HG02763 (cell line): ENCODE results near the gene CST9L.

ENCODE experiments used
- ATAC-seq: cut with Tn5 transposase; IDR thresholded peaks from one replicate; pipeline ENCODE4 v1.9.1; 2021; ENCODE audit warnings: mild to moderate bottlenecking, moderate library complexity; ENCODE audit not compliant: unreplicated experiment

The CST9L gene, protein sequence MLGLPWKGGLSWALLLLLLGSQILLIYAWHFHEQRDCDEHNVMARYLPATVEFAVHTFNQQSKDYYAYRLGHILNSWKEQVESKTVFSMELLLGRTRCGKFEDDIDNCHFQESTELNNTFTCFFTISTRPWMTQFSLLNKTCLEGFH

DNA sequence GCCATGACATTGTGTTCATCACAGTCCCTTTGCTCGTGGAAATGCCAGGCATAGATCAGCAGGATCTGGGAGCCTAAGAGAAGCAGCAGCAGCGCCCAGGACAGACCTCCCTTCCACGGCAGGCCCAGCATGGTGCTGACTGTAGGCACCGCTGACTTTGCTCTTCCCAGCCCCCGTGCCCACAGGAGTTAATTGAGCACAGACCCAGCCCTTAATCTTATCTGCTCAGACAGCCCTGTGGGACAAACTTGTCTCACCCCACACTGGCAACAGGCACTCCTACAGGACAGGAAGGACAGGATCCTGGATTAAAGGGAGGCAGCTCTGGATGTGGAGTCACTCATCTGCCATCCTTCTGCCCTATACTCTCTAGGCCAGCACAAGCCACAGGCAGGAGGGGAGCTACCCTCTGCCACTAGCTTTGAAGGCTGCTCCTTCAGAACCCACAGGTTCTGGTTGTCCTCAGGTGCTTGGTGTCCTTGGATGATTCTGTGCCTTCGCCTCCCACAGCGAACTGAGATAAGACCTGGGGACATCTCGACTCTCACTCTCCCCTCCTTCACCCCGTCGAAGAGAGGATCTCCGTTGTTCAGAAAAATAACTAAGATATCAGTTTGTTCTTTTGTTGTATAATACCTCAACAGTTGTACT lies at the start of gene CST9L:
Gene CST9L, minus strand, starts transcription at position 165 of the 651 bp plus-strand sequence. Its CDS starts 34 bp downstream, at position 131.
- no peak for ATAC-seq

DNA sequence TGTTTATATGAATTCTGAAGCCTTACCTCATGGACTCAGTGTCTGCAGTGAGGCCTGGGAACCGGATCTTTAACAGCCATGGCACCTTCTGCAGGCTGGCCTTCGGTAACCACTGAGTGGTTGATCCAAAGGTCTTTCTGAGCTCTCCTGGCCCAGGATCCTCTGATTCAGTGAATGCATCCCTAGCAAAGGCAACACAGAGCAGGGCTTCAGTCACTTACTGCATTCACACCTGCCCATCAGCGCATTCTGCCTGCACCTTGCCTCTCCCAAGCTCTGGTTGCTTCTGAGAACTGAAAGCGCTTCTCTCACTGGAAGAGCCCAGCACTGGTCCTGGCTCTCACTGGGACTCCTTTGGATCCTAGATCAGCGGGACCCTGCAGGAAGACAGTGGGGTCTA lies 45.9 kb upstream of the CST9L start:
- no peak for ATAC-seq

DNA sequence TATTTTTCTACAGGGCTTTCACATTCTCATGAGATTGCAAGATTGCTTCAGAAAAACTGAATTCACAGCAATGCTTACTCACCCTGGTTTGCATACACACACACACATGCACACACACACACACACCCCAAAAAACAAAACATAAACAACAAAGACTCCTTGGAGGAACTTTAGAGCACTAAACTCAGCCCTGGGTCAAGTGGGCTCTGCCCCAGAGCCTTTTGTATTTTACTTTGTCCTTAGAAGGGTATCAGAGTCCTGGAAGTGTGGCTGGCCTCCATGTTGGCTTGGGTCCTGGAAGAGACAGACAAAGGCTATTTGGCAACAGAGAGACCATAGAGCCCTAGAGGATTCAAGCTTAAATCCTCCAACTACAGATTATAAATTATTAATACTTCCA lies 45.4 kb upstream of the CST9L start:
- ATAC-seq = no peak

DNA sequence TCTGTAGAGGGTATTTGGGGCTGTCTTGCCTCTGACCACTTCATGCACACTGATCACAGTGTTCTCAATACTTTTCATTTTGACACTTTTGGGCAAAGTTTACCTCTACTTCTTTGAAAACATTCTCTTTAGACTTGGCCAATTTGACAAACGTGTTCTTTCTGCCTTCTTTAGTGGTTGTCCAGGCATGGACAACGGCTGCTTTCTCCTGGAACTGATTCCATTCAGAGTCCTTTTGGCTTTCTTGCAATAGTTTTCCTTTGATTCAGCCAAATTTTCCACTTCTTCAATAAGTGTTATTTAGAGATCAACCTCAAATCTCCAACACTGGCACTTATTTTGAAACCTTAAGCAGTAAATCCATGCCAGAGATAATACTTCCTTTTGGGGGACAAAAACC lies 44.1 kb upstream of the CST9L start:
- no peak for ATAC-seq

DNA sequence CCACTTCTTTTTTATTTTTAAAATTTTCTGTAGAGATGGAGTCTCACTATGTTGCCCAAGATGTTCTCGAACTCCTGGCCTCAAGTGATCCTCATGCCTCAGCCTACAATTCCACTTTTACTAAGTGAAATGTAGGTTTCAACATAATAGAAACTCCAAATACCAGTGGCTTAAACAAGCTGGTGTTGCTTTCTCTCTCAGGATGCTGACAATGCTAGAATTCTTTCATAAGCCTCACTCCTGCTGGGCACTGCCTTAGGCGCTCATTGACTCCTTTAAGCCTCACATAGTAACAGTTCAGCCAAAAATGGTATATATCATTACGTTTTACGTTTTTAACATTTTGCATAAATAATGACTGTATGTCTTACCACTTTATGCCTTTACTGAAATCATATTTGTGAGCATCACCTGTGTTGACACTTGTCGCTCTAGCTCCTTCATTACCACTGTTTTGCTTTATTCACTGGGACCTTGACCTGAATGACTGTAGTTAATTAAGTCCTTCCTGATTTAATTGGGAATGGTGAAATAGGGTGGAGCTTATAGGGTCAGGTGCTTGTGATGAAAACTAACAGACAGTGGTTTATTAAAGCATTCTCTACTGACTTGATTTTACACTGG lies 41.3 kb upstream of the CST9L start:
- no peak for ATAC-seq

DNA sequence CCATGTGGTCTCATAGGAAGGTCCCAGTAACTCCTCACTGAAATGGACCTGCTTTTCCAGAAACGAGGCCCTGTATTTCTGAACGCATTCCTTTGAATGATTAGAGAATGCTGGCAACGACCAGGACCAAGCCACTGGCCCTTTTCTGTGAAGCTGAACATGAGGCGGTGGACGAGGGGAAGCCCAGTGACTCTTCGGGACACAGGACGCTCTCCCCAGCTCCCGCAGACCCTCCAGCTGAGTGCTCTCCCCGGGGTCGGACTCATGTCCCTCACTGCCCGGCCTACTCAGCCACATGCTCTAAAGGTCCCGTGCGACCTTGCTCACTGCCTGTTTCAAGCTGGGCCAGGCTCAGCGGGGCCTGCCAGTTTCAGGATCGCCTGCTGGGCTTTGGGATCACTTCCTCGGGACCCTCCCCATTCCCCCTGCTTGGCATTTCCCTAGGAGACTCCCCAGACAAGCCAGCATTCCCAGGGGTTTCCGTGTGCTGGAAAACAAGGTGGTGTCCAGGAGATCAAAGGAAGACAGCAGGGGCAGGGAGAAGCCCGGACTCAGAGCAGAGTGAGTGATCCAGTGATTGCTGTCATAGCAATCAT lies 40.1 kb upstream of the CST9L start:
- no peak for ATAC-seq

DNA sequence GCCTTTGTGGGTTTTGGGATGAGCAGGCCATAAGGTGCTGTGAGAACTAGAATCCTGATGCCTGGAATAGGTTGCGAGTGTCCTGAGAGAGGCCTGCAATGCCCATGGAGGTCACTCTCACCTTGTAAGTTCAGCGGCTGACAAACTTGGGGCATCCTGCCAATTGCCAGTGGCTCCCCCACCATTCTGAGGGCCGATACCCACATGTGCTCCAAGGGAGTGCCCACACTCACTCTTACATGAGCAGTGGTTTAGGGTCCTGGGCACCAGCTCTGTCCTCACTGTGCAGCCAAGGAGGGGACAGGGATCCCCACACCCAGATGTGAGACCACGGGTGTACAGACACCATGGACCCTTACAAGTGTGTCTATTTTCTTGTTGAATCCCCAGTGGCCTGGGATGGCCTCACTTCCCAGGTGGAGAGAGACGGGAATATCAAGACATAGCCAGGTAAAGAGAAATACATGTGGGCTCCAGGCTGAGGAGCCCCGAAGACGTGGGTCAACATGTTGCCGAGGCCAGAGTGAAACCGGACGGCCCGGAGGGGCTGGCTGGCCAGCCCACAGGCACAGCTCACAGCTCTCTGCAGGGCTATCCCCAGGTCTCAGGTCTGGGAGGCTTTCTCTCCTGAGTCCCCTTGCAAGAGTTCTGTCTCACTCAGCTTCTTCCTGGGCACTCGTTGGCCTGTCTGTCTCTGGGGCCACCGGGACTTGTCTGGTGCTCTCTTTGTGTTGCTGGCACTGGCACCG lies 39.4 kb upstream of the CST9L start:
- ATAC-seq = no peak

DNA sequence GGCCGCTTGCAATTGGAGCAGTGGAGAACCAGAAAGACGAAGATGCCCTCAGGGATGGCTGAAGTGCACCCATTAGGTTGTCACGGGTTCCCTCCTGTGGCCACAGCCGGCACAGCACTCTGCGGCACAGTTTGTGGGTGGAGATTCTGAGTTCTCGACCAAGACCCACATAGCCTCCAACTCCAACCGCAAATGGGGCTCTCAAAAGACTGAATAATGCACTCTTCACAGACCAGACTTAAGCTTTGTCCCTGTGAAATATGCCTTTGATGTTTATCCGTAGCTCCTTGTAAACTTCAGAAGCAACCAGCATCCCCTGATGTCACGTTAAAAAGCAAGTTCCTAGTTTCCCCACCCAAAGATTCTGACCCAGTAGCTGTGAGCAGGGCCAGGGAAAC lies 38.4 kb upstream of the CST9L start:
- peak; percentile 88 for ATAC-seq

DNA sequence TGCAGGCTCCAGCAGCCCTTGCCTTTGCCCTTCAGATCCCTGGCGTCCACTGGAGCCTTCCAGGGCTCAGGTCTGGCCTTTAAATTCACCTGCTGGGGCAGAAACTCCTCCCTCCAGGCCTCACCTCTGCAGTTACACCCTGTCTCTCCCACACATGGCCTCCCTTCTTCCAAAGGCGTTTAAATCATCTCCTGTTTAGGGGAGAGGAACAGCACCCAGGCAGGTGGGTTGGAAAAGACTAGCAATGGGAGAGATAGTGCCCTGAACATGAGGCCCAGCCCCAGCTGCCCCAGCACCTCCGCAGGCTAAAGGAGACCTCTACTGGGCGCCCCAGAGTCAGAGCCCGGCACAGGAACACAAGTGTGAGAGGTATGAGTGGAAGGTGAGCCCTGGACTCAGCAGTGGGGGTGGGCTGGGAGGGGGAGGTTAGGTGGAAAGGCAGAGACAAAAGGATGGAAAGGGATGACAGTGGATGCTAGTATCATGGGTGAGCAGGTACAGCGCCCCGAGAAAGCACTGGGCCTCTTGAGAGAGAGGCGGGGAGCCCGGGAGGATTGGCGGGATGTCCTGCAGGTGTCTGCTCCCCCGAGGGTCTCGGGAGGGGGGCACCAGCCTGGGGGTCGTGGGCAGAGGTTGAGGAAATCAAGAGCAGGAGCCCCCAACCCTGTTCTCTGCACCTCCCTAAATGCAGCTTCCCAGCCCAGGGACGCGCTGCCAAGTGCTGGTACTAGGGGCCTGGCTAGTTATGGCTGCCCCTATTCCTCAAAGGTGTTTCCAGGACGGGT lies 37.8 kb upstream of the CST9L start, which contains the start of gene CST9:
Gene CST9, minus strand, starts transcription at position 51 of the 785 bp plus-strand sequence. CDS start 53 bp downstream, outside the sequence.
- no peak for ATAC-seq

DNA sequence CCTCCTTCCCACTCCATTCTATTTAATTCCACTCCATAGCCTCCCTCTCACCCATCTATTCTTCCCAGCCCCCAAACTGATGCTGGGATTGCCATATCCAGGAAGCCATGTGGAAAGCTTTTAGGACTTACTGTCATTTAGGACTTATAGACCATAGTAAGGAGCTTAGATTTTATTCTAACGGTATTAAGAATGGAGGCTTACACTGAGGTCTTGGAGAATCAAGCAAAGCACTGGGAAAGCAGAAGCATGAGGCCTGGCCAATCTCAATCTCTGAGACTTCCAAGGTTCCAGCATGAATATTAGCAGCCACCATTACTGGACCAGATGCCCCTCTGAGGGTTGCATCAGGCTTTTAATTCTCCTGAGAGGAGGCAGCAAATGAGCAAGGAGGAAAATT lies 36.0 kb upstream of the CST9L start:
- ATAC-seq = no peak

DNA sequence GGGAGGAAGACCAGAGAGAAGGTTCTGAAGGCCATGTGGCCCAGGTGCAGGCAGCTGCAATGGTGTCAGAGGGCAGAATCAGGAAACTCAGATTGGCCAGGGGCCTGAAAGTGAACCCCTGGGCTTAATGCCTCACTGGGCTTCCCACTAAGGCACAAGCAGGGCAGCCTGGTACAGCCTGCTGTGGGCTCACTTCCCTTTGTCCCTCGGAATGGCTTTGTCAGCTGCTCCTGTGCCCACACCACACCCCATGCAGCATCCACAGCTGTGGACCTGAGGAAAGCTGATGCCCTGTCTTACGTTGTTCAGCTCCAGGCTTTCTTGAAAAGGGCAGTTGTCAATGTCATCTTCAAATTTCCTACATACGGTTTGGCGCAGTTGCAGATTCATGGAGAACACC lies 35.0 kb upstream of the CST9L start:
- ATAC-seq = no peak

DNA sequence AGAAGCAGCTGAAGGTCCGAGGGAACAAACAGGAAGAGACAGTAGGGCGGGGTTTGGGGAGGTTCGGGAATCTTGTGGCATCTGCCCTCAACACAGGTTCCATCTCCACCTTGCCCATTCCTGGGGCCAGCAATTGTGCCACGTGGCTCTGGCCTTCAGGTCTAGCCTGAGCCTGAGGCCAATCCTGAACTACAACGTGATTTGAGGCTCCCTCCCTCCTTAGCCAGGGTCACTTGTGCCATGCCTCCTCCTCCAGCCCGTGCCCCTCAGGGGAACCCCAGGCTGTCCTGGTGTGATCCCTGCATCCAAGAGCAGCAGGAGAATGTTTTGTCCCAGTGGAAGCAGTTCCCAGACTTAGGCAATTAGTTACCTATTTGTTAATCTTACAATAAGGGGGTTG lies 34.4 kb upstream of the CST9L start:
- no peak for ATAC-seq

DNA sequence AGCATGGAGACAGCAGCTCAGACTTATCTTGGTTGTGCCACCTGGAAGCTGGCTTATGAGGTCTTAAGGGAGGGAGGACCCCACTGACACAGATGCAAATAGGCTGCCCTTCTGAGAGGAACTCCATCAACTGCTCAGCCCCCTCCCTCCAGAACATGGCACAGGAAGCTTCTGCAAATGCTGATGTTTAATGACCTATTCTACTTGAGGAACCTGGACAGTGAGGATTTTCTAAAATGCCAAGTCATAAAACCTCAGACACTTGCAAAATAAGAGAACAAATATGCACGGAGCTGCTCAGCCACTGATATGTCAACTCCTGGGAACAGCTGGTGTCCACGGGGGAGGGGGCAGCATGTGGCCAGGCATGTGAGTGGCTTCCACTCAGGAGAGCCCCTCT lies 34.0 kb upstream of the CST9L start:
- no peak for ATAC-seq

DNA sequence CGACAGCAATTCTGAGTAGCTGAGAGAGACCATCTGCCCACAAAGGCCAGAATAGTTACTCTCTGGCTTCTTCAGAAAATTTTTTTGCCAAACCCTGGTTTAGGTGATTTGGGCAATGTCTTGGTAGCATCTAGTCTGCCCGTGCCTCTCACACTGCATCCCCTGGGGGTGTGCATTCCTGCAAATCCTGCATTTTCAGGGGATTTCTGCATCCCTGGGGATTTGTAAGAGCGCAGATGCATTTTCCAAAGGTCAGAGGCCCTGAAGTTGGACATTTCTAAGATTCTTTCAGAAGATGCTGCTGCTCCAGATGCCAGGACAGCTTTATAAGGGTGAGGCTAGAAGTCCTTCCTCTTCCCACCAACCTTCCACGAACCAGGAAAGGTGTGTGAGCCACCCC lies 33.4 kb upstream of the CST9L start:
- ATAC-seq = no peak

DNA sequence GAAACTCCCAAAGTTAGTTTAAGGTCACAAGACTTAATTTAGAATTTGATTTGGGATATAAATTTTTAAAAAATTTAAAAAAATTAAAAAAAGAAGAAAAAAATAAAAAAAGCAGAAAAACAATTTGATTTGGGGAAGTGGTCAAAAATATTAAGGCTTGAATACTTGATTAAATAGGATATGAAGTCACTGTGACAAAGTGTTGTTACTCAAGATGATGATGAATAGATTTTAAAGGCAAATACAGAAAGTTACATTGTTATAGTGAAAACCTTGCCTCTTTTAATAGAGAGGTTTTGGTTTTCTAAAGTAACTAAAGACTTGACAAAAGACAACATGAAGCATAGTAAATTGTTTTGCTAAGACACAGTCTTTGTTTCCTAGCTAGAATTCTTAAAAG lies 30.2 kb upstream of the CST9L start:
- no peak for ATAC-seq

DNA sequence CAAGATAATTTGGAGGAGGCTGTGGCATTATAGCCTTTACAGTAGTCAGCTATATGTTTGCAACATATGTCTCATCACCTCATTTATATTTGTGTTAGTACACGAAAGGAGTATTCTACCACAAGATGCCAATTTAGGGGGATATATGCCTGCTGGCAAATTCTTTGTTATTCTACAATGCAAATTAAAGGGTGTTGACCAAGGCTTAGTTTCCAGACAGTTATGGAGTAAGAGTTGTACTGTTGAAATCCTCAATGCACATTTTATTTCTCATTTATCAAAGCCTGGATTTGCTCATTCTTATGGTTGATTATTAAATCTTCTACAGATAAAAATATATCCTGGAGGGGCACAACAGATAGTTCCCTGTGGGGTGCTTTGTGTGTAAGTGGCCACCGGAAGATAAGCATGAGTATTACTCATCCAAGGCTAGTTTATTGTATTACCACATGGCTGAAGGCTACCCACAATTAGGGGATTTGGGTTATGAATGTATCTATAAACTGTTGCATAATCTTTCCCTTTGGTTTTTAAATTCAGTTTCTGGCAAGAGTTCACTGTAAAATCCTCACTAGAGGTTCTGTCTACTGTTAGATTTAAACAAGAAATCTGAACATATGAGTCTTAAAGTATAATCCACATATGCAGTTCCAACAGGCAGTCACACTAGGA lies 28.4 kb upstream of the CST9L start:
- no peak for ATAC-seq

DNA sequence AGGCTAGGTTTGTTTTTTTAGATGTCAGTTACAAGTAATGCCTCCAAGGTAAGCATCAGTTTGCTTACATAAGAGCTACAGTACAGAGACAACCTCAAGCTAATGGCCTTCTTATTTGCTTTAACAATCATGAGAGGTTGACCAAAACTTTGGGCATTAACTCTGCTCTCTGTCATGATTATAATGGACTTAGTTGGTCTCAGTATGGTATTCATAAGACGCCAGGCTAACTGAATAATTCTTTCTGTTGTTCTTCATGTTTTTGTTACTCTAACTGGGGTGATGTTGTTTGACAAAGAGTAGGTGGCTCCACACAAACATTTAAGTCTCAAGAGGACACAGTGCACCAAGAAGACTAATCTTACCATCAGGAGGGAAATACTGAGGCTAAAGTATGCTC lies 27.7 kb upstream of the CST9L start:
- no peak for ATAC-seq

DNA sequence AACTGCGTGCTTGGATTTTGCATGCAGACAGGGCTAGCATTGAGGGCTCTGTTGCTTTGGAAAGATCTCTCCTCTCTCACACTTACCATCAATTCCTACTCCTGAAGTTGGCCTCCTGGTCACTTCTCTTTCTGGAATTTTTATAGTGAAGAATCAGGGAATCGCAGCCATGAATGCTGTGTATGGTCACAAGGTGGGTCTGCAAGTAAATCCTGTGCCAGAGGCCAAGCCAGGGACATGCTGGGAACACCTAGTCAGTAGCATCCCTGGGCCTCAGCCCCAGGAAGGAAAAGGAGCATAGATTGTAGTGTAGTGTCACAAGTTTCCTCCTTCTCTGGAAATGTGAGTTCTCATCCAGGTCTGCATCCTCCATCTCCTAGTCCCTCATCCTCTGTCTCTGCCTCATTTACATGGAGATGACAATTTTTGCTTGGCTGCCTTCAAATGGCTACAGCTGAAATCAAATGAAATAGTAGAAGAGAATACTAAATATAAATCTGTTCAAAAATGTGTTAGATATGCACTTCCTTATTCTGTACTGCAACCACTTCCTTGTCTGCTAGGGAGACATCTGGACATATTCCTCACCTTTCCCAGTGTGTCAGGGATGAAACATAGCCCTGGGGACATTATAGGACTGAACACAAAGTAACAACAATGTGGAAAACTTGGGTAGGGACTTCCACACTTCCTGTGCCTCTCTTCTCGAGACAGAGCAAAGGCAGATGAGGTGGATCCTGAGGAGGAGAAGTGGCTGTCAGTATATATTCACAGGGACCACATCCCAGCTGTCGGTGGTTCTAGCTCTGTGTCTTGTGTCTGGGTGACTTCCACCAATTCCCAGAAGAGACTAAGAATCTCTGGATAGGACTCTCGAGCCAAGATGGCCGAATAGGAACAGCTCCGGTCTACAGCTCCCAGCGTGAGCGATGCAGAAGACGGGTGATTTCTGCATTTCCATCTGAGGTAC lies 20.4 kb upstream of the CST9L start:
- ATAC-seq = no peak

DNA sequence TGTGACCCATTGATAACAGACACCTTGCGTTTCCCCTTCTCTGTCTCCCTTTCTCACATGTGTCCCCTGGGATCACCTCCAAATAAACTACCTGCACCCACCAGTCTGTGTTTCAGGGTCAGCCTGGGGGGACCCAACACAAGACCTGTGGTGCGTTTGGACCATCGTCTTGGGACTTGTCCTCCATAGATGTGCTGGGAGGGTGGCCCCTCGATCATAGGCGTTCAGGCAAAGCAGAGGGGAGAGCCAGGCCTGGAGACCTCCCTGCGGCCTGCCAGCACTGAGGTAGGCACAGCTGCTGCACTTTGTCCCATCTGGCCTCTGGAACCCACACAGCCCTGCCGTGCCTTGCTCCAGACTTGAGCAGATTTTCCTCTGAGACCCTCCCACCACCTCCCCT lies 19.3 kb upstream of the CST9L start:
- no peak for ATAC-seq
